DND-41 (cell line): ENCODE measurements around the gene LCE1A.
A peak's percentile ranks its signal among the peaks of the same experiment; 100 is the strongest.

Experiments
- ATAC-seq: fragments of 200-7000 bp; cut with Tn5 transposase; 3 replicates; pipeline ENCODE4 v1.9.1; 2021; ENCODE audit warnings: low read depth; ENCODE audit not compliant: insufficient read depth
- DNase-seq: peaks from one replicate; pipeline ENCODE4 v3.0.0-alpha.2; 2020
- H2AFZ ChIP-seq: 2 replicates; pipeline ENCODE4 v1.6.0; 2012; ENCODE audit warnings: low read depth, low read length
- H3K27ac ChIP-seq: 2 replicates; pipeline ENCODE4 v1.5.1; 2012; ENCODE audit warnings: low read length, inconsistent platforms
- H3K27me3 ChIP-seq: fragments of 200-600 bp; sonication (generic); 2 replicates; pipeline ENCODE4 v1.6.0; 2012; ENCODE audit warnings: low read length, mild to moderate bottlenecking, inconsistent platforms; ENCODE audit not compliant: insufficient read depth, poor library complexity
- H3K36me3 ChIP-seq: 2 replicates; pipeline ENCODE4 v1.5.1; 2012; ENCODE audit warnings: low read length, inconsistent platforms; ENCODE audit not compliant: insufficient read depth
- H3K4me1 ChIP-seq: 2 replicates; pipeline ENCODE4 v1.5.1; 2012; ENCODE audit warnings: mild to moderate bottlenecking, low read length; ENCODE audit not compliant: insufficient read depth
- H3K4me2 ChIP-seq: 2 replicates; pipeline ENCODE4 v1.6.0; 2012; ENCODE audit warnings: mild to moderate bottlenecking, moderate library complexity, low read length, inconsistent platforms; ENCODE audit not compliant: insufficient read depth
- H3K4me3 ChIP-seq, 2 experiments: fragments of 200-600 bp in 1 of 2; shearing (Covaris generic) in 1 of 2; 2 replicates each; pipeline ENCODE4 v1.5.1; 2012 to 2016; ENCODE audit warnings: inconsistent platforms in 2 of 2, low read length in 2 of 2, mild to moderate bottlenecking in 2 of 2, low read depth in 1 of 2, moderate library complexity in 1 of 2
- H3K79me2 ChIP-seq: 2 replicates; pipeline ENCODE4 v1.6.0; 2012; ENCODE audit warnings: low read length, inconsistent platforms; ENCODE audit not compliant: insufficient read depth
- H3K9ac ChIP-seq: 2 replicates; pipeline ENCODE4 v1.6.0; 2012; ENCODE audit warnings: low read depth, mild to moderate bottlenecking, inconsistent platforms, low read length, moderate library complexity
- H3K9me3 ChIP-seq: 2 replicates; pipeline ENCODE4 v1.5.1; 2012; ENCODE audit warnings: low read length, moderate library complexity, mild to moderate bottlenecking, inconsistent platforms; ENCODE audit not compliant: insufficient read depth, severe bottlenecking
- H4K20me1 ChIP-seq: 2 replicates; pipeline ENCODE4 v1.6.0; 2012; ENCODE audit warnings: low read length; ENCODE audit not compliant: insufficient read depth
- EZH2 ChIP-seq: IDR thresholded peaks from 3 replicates; pipeline ENCODE4 v1.6.1; 2012; ENCODE audit warnings: borderline replicate concordance, low read depth, mild to moderate bottlenecking, moderate library complexity, low read length, inconsistent platforms; ENCODE audit not compliant: severe bottlenecking
- TF ChIP-seq, protein P1 (sequence below): IDR thresholded peaks from 2 replicates; pipeline ENCODE4 v1.5.1; 2012; ENCODE audit warnings: borderline replicate concordance, low read length, moderate library complexity, mild to moderate bottlenecking; ENCODE audit not compliant: poor library complexity, severe bottlenecking; ENCODE audit errors: extremely low read depth

Gene LCE1A

DNA sequence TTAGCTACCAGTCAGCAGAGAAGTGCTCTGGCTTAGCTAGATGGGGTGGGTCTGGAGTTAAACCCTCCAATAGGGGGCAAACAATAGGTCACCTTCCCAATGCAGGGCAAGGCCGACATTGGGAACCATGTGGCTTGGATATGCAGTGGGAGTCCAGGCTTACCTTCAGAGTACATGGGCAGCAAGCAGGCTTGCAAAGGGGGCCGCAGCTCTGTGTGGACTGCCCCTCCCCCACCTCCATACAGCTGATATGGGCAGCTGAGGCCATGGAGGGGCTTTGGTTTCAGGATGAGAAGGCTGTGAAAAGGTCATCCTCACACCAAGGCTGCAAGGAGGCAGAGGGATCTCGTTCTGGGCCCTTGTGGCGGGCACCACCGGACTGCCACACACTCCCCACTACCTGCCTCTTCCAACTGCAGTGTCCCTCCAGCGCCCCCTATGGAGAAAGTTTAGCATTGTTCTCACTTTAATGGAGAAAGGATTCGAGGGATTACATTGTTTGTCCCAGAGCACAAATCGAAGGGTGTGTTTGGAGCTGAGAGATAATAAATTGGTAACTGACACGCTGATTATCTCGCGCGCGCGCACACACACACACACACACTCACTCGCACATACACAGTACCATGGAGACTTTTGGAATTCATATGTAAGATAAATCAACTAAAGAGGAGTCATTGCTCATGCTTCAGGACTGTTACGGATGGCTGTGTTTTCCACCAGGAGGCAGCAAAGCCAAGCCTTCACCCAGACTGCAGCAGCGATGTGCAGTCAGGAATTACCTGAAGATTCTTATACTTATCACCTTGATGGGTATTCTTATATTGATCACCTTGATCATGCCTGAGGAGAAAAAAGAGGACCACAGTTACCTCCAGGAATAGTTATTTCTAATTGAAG is 43.8 kb downstream of the LCE1A start:
- no peak for TF ChIP-seq EZH2
- TF ChIP-seq, protein P1, sequence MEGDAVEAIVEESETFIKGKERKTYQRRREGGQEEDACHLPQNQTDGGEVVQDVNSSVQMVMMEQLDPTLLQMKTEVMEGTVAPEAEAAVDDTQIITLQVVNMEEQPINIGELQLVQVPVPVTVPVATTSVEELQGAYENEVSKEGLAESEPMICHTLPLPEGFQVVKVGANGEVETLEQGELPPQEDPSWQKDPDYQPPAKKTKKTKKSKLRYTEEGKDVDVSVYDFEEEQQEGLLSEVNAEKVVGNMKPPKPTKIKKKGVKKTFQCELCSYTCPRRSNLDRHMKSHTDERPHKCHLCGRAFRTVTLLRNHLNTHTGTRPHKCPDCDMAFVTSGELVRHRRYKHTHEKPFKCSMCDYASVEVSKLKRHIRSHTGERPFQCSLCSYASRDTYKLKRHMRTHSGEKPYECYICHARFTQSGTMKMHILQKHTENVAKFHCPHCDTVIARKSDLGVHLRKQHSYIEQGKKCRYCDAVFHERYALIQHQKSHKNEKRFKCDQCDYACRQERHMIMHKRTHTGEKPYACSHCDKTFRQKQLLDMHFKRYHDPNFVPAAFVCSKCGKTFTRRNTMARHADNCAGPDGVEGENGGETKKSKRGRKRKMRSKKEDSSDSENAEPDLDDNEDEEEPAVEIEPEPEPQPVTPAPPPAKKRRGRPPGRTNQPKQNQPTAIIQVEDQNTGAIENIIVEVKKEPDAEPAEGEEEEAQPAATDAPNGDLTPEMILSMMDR, result peak; percentile 54
- Histone ChIP-seq H3K9ac (no peak overlapping the region), H3K4me1 (no peaks in the 10 kb centered on the region), H4K20me1 (peaks cover 4% of the 10 kb centered on the region; the same call in 1 of the 2 replicates), H3K27me3 (peaks cover 16% of the 10 kb centered on the region), H3K4me3 (no peak overlapping the region), H3K27ac (no peak overlapping the region), H2AFZ (no peak overlapping the region), H3K4me2 (no peak overlapping the region), H3K36me3 (no peaks in the 10 kb centered on the region), H3K79me2 (no peaks in the 10 kb centered on the region), H3K9me3 (no peaks in the 10 kb centered on the region)
- DNase-seq (peak; percentile 12), ATAC-seq (no peak)

DNA sequence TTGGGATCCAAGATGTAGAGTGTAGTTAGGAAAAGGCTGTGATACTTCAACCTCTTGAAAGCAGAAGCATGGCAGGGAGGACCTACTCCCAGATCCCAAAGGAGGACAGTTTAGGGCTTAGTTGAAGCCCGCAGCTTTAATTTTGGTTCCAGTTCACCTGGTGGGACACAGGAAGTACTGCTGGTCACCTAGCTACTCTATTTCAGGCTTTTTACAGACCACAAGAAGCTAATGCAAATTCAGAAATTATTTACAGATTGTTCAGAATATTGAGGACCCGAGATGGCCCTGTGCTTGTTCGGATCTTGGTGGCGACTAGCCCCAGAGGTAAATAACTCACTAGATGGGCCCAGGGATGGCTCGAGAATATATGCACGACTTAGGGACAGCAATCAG is 44.5 kb downstream of the LCE1A start:
- no peak overlapping the region for H3K9ac ChIP-seq
- H3K4me3 ChIP-seq, result no peak overlapping the region
- H3K27ac ChIP-seq, result no peak overlapping the region
- ATAC-seq (no peak), DNase-seq (no peak)
- H3K9me3 ChIP-seq, result no peaks in the 10 kb centered on the region
- no peaks in the 10 kb centered on the region for H3K36me3 ChIP-seq
- TF ChIP-seq EZH2, result no peak
- TF ChIP-seq, protein P1, result no peak
- H3K79me2 ChIP-seq, result no peaks in the 10 kb centered on the region
- peaks cover 4% of the 10 kb centered on the region; the same call in 1 of the 2 replicates for H4K20me1 ChIP-seq
- H3K27me3 ChIP-seq, result peaks cover 16% of the 10 kb centered on the region
- H3K4me2 ChIP-seq, result no peak overlapping the region
- H2AFZ ChIP-seq, result no peak overlapping the region
- H3K4me1 ChIP-seq, result no peaks in the 10 kb centered on the region

GRCh38 chr1:152873495-152873894 is 46.2 kb downstream of the LCE1A start:
- Histone ChIP-seq H3K4me1 (no peaks in the 10 kb centered on the region), H3K79me2 (no peaks in the 10 kb centered on the region), H3K4me2 (no peak overlapping the region), H3K27me3 (peaks cover 16% of the 10 kb centered on the region), H3K27ac (no peak overlapping the region), H3K4me3 (no peak overlapping the region), H3K9ac (no peak overlapping the region), H3K9me3 (no peaks in the 10 kb centered on the region), H4K20me1 (peaks cover 4% of the 10 kb centered on the region; the same call in 1 of the 2 replicates), H3K36me3 (no peaks in the 10 kb centered on the region), H2AFZ (no peak overlapping the region)
- DNase-seq (no peak), ATAC-seq (no peak)
- no peak for TF ChIP-seq EZH2
- TF ChIP-seq, protein P1, result no peak
